K562 (cell line): ENCODE results near the gene GAK.

ENCODE experiments used
- ATF7 ChIP-seq: fragments of 450-650 bp; IDR thresholded peaks from 2 replicates; pipeline ENCODE4 v1.7.1; 2014; ENCODE audit warnings: mild to moderate bottlenecking, moderate library complexity
- DACH1 ChIP-seq: fragments of 450-650 bp; IDR thresholded peaks from 2 replicates; pipeline ENCODE4 v1.6.1; 2018; ENCODE audit not compliant: partially characterized antibody
- ZNF512 ChIP-seq: IDR thresholded peaks from 2 replicates; pipeline ENCODE4 v1.6.1; 2016; ENCODE audit warnings: missing genetic modification characterization, missing compliant biosample characterization

- TF ChIP-seq ZNF512, result no peak
- TF ChIP-seq ATF7, result no peak
- no peak for TF ChIP-seq DACH1
Measured at GRCh38 chr4:868421-868820, 63.7 kb downstream of the GAK start.
